ENCODE data around the gene XIST. TPM values are rescaled to one million over a fixed set of nuclear protein-coding genes. Genes with fewer than 3 reads are reported as not detected.

XIST gene
- polyA plus RNA-seq, 1 donor from 2014 or later, result 0.31 TPM

- H3K4me2 ChIP-seq (ENCODE audit: low read length), result no peak overlapping the region
- H3K79me2 ChIP-seq (replicated peaks; ENCODE audit: insufficient read depth, low read length), result no peaks in the 10 kb centered on the region
- no peaks in the 10 kb centered on the region for H3K27me3 ChIP-seq (ENCODE audit: insufficient read depth, low read depth, low read length)
- no peak overlapping the region for H2AFZ ChIP-seq (ENCODE audit: low read depth, low read length)
- TF ChIP-seq, protein P1, sequence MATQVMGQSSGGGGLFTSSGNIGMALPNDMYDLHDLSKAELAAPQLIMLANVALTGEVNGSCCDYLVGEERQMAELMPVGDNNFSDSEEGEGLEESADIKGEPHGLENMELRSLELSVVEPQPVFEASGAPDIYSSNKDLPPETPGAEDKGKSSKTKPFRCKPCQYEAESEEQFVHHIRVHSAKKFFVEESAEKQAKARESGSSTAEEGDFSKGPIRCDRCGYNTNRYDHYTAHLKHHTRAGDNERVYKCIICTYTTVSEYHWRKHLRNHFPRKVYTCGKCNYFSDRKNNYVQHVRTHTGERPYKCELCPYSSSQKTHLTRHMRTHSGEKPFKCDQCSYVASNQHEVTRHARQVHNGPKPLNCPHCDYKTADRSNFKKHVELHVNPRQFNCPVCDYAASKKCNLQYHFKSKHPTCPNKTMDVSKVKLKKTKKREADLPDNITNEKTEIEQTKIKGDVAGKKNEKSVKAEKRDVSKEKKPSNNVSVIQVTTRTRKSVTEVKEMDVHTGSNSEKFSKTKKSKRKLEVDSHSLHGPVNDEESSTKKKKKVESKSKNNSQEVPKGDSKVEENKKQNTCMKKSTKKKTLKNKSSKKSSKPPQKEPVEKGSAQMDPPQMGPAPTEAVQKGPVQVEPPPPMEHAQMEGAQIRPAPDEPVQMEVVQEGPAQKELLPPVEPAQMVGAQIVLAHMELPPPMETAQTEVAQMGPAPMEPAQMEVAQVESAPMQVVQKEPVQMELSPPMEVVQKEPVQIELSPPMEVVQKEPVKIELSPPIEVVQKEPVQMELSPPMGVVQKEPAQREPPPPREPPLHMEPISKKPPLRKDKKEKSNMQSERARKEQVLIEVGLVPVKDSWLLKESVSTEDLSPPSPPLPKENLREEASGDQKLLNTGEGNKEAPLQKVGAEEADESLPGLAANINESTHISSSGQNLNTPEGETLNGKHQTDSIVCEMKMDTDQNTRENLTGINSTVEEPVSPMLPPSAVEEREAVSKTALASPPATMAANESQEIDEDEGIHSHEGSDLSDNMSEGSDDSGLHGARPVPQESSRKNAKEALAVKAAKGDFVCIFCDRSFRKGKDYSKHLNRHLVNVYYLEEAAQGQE (IDR thresholded peaks at IDR 0.05; ENCODE audit: borderline replicate concordance), result no peak
- TF ChIP-seq, protein P2, sequence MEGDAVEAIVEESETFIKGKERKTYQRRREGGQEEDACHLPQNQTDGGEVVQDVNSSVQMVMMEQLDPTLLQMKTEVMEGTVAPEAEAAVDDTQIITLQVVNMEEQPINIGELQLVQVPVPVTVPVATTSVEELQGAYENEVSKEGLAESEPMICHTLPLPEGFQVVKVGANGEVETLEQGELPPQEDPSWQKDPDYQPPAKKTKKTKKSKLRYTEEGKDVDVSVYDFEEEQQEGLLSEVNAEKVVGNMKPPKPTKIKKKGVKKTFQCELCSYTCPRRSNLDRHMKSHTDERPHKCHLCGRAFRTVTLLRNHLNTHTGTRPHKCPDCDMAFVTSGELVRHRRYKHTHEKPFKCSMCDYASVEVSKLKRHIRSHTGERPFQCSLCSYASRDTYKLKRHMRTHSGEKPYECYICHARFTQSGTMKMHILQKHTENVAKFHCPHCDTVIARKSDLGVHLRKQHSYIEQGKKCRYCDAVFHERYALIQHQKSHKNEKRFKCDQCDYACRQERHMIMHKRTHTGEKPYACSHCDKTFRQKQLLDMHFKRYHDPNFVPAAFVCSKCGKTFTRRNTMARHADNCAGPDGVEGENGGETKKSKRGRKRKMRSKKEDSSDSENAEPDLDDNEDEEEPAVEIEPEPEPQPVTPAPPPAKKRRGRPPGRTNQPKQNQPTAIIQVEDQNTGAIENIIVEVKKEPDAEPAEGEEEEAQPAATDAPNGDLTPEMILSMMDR (IDR thresholded peaks at IDR 0.05; ENCODE audit: poor library complexity, severe bottlenecking), result no peak
- TF ChIP-seq TAF1 (IDR thresholded peaks at IDR 0.05; ENCODE audit: low read depth) (no peak), RAD21 (conservative IDR thresholded peaks at IDR 0.05) (no peak)
- no peak overlapping the region for H3K27ac ChIP-seq (ENCODE audit: low read length)
- no peaks in the 10 kb centered on the region for H3K36me3 ChIP-seq (ENCODE audit: insufficient read depth, low read length)
- no peak overlapping the region for H3K4me3 ChIP-seq (ENCODE audit: low read length)
- H3K9ac ChIP-seq (ENCODE audit: low read length), result no peak overlapping the region
- no peaks in the 10 kb centered on the region for H3F3A ChIP-seq (ENCODE audit: insufficient read depth, low read length, poor library complexity, severe bottlenecking)
- H4K20me1 ChIP-seq (ENCODE audit: insufficient read depth), result no peaks in the 10 kb centered on the region
- no peaks in the 10 kb centered on the region for H3K9me3 ChIP-seq (ENCODE audit: low read length)
- H3K9me2 ChIP-seq (ENCODE audit: insufficient read depth, low read length), result no peaks in the 10 kb centered on the region
Observed at GRCh38 chrX:73834219-73834618, 18.3 kb downstream of the XIST start.

GRCh38 chrX:73832319-73832718, 20.2 kb downstream of the XIST start:
- no peaks in the 10 kb centered on the region for H3F3A ChIP-seq (ENCODE audit: insufficient read depth, low read length, poor library complexity, severe bottlenecking)
- H2AFZ ChIP-seq (ENCODE audit: low read depth, low read length), result no peak overlapping the region
- no peak overlapping the region for H3K4me3 ChIP-seq (ENCODE audit: low read length)
- no peaks in the 10 kb centered on the region for H3K9me2 ChIP-seq (ENCODE audit: insufficient read depth, low read length)
- no peak overlapping the region for H3K9ac ChIP-seq (ENCODE audit: low read length)
- H3K79me2 ChIP-seq (replicated peaks; ENCODE audit: insufficient read depth, low read length), result no peaks in the 10 kb centered on the region
- H3K27ac ChIP-seq (ENCODE audit: low read length), result no peak overlapping the region
- H3K9me3 ChIP-seq (ENCODE audit: low read length), result no peaks in the 10 kb centered on the region
- H4K20me1 ChIP-seq (ENCODE audit: insufficient read depth), result no peaks in the 10 kb centered on the region
- H3K27me3 ChIP-seq (ENCODE audit: insufficient read depth, low read depth, low read length), result no peaks in the 10 kb centered on the region
- no peaks in the 10 kb centered on the region for H3K36me3 ChIP-seq (ENCODE audit: insufficient read depth, low read length)
- H3K4me2 ChIP-seq (ENCODE audit: low read length), result no peak overlapping the region
- TF ChIP-seq MXI1 (conservative IDR thresholded peaks at IDR 0.05; ENCODE audit: poor library complexity, severe bottlenecking) (no peak), TAF1 (IDR thresholded peaks at IDR 0.05; ENCODE audit: low read depth) (no peak), POLR2AphosphoS5 (IDR thresholded peaks at IDR 0.05) (no peak), RAD21 (conservative IDR thresholded peaks at IDR 0.05) (no peak), EZH2 (IDR thresholded peaks at IDR 0.05; ENCODE audit: borderline replicate concordance, insufficient read depth, low read length, poor library complexity, severe bottlenecking) (no peak), EP300 (conservative IDR thresholded peaks at IDR 0.05; ENCODE audit: poor library complexity, severe bottlenecking) (no peak), SMC3 (conservative IDR thresholded peaks at IDR 0.05; ENCODE audit: poor library complexity) (no peak)
- TF ChIP-seq, protein P1 (IDR thresholded peaks at IDR 0.05; ENCODE audit: borderline replicate concordance), result no peak
- TF ChIP-seq, protein P2 (IDR thresholded peaks at IDR 0.05; ENCODE audit: poor library complexity, severe bottlenecking), result no peak
